CD4-positive, alpha-beta T cell treated with Interleukin-2 at 100 ng/mL for 4 hours (primary cell): ENCODE measurements around the gene PON1.

Experiments used
- DNase-seq: peaks from one replicate; pipeline ENCODE4 v3.0.0-alpha.2; 2020; ENCODE audit warnings: low spot score

The PON1 gene

DNA sequence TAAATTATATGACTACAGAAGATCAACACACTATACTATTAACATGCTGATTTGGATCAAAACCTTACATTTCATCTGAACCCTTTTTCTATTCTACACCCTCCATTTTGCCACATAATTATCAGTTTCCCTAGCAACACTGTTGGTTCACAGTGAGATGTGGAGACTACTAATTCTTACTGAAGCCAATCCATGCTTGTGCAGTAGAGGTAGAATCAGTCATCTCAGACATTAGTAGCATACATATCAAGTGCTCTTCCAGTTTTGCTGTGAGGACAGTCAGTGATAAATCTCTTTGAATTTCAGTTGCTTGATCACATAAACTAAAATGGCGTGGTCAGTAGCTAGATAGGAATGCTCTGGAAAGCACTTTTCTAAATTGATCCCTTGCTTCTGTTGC is 70.3 kb downstream of the PON1 start:
- DNase-seq = no peak

DNA sequence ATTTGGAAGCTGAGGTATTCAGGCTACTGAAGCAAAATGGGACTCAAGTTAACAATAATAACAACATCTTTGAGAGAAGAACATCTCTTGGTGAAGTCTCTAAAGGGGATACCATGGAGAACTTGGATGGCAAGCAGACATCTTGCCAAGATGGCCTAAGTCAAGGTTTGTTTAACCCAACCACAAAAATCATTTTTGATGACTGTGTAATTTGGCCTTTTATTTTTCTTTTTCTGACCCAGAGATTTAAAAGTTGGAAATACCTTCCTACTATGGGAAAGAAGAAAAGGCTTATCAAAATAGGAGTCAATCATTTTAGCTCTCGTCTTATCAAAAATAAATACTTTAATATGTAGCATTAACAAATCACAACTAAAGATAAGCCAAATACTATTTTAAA is 72.4 kb downstream of the PON1 start:
- no peak for DNase-seq

DNA sequence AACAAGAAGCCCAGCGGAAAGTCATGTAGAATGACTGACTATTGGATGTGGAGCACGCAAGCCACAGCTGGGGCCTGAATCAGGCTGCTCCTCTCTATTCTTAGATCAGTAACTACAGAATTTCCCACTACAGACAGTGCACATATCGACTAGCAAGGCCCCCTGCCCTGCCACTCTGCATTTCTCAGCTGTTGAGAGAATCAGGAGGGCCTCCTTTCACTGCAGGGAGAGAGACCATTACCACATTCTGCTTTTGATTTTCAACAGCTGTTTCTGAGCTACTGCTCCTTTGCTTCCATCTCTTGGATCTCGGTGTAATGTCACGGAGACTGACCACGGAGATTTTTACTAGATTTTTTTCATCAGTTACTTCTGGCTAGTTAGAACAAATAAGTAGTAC is 73.8 kb downstream of the PON1 start:
- DNase-seq = no peak
